Measurements from ENCODE around the gene TP53BP2. TPM values are rescaled to one million over a fixed set of nuclear protein-coding genes. Genes with fewer than 3 reads are reported as not detected.

Gene TP53BP2
- total and polyA plus RNA-seq, 4 donors, result 3.9 to 26.8 (median 13.0) TPM

DNA sequence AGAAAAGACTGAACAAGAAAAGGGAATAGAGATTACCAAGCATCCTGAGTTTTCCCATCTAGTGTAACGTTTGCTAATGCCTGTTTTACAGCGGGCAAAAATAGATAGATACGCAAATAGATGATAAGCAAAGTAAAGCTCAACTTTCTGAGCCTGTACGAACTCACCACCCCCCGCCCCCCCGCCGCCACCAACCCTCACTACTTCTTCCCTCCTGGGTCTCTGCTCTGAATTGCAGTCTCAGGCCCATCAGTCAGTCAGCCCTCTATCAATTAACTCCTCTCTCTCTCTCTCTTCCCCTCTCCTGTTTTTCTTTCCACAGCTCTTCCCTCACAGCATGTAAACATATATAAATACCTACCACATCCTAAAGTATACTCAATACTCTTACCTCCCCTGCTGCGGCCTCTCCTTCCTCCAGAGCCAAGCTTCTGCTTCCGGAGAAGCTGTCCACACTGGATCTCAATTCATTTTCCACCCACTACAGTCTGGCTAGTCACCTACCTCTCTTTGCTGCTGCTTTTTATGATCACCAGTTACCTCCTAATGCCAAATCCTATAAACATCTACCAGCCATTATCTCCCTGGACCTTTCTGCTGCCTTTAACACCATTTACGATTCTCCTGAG, 68.8 kb downstream of the TP53BP2 start:
- TF ChIP-seq JUND (IDR thresholded peaks at IDR 0.05) (no peak), HNF4A (conservative IDR thresholded peaks at IDR 0.05) (no peak), SP1 (IDR thresholded peaks at IDR 0.05) (no peak), GABPA (IDR thresholded peaks at IDR 0.05 in 1 of 2, conservative IDR thresholded peaks at IDR 0.05 in 1 of 2) (no peak), YY1 (IDR thresholded peaks at IDR 0.05) (no peak), FOXA2 (IDR thresholded peaks at IDR 0.05) (no peak), NR2F2 (IDR thresholded peaks at IDR 0.05) (no peak), EGR1 (IDR thresholded peaks at IDR 0.05; ENCODE audit: low read depth in 2 of 2) (no peak), TAF1 (conservative IDR thresholded peaks at IDR 0.05) (no peak), RAD21 (IDR thresholded peaks at IDR 0.05) (no peak), RXRA (IDR thresholded peaks at IDR 0.05) (no peak), HNF4G (IDR thresholded peaks at IDR 0.05) (no peak)
- TF ChIP-seq, protein P1, sequence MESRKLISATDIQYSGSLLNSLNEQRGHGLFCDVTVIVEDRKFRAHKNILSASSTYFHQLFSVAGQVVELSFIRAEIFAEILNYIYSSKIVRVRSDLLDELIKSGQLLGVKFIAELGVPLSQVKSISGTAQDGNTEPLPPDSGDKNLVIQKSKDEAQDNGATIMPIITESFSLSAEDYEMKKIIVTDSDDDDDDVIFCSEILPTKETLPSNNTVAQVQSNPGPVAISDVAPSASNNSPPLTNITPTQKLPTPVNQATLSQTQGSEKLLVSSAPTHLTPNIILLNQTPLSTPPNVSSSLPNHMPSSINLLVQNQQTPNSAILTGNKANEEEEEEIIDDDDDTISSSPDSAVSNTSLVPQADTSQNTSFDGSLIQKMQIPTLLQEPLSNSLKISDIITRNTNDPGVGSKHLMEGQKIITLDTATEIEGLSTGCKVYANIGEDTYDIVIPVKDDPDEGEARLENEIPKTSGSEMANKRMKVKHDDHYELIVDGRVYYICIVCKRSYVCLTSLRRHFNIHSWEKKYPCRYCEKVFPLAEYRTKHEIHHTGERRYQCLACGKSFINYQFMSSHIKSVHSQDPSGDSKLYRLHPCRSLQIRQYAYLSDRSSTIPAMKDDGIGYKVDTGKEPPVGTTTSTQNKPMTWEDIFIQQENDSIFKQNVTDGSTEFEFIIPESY (IDR thresholded peaks at IDR 0.05), result no peak
- TF ChIP-seq, protein P2, sequence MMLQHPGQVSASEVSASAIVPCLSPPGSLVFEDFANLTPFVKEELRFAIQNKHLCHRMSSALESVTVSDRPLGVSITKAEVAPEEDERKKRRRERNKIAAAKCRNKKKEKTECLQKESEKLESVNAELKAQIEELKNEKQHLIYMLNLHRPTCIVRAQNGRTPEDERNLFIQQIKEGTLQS (IDR thresholded peaks at IDR 0.05), result no peak
- TF ChIP-seq, protein P3, sequence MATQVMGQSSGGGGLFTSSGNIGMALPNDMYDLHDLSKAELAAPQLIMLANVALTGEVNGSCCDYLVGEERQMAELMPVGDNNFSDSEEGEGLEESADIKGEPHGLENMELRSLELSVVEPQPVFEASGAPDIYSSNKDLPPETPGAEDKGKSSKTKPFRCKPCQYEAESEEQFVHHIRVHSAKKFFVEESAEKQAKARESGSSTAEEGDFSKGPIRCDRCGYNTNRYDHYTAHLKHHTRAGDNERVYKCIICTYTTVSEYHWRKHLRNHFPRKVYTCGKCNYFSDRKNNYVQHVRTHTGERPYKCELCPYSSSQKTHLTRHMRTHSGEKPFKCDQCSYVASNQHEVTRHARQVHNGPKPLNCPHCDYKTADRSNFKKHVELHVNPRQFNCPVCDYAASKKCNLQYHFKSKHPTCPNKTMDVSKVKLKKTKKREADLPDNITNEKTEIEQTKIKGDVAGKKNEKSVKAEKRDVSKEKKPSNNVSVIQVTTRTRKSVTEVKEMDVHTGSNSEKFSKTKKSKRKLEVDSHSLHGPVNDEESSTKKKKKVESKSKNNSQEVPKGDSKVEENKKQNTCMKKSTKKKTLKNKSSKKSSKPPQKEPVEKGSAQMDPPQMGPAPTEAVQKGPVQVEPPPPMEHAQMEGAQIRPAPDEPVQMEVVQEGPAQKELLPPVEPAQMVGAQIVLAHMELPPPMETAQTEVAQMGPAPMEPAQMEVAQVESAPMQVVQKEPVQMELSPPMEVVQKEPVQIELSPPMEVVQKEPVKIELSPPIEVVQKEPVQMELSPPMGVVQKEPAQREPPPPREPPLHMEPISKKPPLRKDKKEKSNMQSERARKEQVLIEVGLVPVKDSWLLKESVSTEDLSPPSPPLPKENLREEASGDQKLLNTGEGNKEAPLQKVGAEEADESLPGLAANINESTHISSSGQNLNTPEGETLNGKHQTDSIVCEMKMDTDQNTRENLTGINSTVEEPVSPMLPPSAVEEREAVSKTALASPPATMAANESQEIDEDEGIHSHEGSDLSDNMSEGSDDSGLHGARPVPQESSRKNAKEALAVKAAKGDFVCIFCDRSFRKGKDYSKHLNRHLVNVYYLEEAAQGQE (IDR thresholded peaks at IDR 0.05), result no peak
- no peaks in the 10 kb centered on the region for H3K9me3 ChIP-seq (ENCODE audit: control insufficient read depth in 4 of 4, low read length in 3 of 4)
- H3K27ac ChIP-seq (ENCODE audit: low read depth in 1 of 2, low read length in 2 of 2), result no peak overlapping the region
- peaks cover 5 to 56% (median 51%) of the 10 kb centered on the region in 4 donors for H3K36me3 ChIP-seq (ENCODE audit: control insufficient read depth in 4 of 4, insufficient read depth in 3 of 4, low read depth in 1 of 4, low read length in 3 of 4)
- no peak overlapping the region for H3K9ac ChIP-seq (ENCODE audit: low read depth in 1 of 2, low read length in 2 of 2)
- DNase-seq (ENCODE audit: low spot score), result no peak
- WGBS, result 95% methylated on average over 10 of the region's 10 CpGs
- no peak overlapping the region for H3K4me3 ChIP-seq (ENCODE audit: low read depth in 1 of 3, low read length in 3 of 3)
- H3K4me1 ChIP-seq (ENCODE audit: control insufficient read depth in 4 of 4, insufficient read depth in 4 of 4, low read length in 3 of 4), result no peaks in the 10 kb centered on the region
- H3K27me3 ChIP-seq (ENCODE audit: control insufficient read depth in 4 of 4, insufficient read depth in 4 of 4, low read length in 3 of 4), result no peaks in the 10 kb centered on the region

DNA sequence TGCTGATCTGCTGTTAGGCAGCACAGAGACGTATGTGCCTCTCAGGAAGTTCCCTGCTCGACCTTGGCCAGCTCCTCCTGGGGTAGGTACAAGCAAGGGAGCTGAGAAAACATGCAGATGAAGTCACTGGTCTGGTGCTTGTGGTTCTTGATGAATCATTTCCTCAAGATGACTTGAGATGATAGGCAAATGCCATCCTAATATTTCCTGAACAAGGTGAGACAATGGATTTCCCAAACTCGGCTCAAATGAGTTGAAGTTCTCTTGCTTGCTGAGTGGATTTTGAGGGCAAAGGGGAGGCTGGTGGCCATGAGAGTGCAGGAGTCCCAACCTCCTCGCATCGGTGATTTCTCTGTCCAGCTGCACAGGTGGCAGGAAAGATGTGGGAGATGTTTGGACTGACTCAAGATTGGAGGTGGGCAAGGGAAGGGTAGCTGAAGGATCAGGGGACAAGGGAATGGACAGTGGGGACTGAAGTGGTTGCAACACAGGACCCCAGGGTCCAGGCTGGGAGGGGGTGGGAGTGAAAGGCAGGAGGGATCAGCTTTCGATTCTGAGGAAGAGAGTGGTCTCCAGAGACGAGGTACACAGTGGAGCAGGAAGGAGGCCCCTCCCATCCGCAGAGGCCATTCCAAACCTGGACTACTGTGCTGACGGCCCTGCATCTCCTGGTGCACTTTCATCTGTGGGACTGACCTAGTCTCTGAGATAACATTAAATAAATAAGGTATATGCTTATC, 69.5 kb downstream of the TP53BP2 start:
- Histone ChIP-seq H3K27ac (ENCODE audit: low read depth in 1 of 2, low read length in 2 of 2) (no peak overlapping the region), H3K4me3 (ENCODE audit: low read depth in 1 of 3, low read length in 3 of 3) (no peak overlapping the region), H3K36me3 (ENCODE audit: control insufficient read depth in 4 of 4, insufficient read depth in 3 of 4, low read depth in 1 of 4, low read length in 3 of 4) (peaks cover 5 to 60% (median 54%) of the 10 kb centered on the region in 4 donors), H3K9me3 (ENCODE audit: control insufficient read depth in 4 of 4, low read length in 3 of 4) (no peaks in the 10 kb centered on the region), H3K4me1 (ENCODE audit: control insufficient read depth in 4 of 4, insufficient read depth in 4 of 4, low read length in 3 of 4) (no peaks in the 10 kb centered on the region), H3K27me3 (ENCODE audit: control insufficient read depth in 4 of 4, insufficient read depth in 4 of 4, low read length in 3 of 4) (no peaks in the 10 kb centered on the region), H3K9ac (ENCODE audit: low read depth in 1 of 2, low read length in 2 of 2) (no peak overlapping the region)
- DNase-seq (ENCODE audit: low spot score), result no peak
- WGBS, result 81% methylated on average over 9 of the region's 9 CpGs
- TF ChIP-seq, protein P1 (IDR thresholded peaks at IDR 0.05), result no peak
- TF ChIP-seq, protein P3 (IDR thresholded peaks at IDR 0.05), result no peak
- TF ChIP-seq RXRA (IDR thresholded peaks at IDR 0.05) (no peak), YY1 (IDR thresholded peaks at IDR 0.05) (no peak), HNF4A (conservative IDR thresholded peaks at IDR 0.05) (no peak), NR2F2 (IDR thresholded peaks at IDR 0.05) (no peak), EGR1 (IDR thresholded peaks at IDR 0.05; ENCODE audit: low read depth in 2 of 2) (no peak), HNF4G (IDR thresholded peaks at IDR 0.05) (no peak)
- TF ChIP-seq, protein P2 (IDR thresholded peaks at IDR 0.05), result no peak

Data from liver (tissue), 9 donors.